IMR-90 (cell line): ENCODE measurements around the gene CFD. TPM values are rescaled to one million over a fixed set of nuclear protein-coding genes. Genes with fewer than 3 reads are reported as not detected.

Experiments used
- ATAC-seq: fragments of 200-7000 bp; cut with Tn5 transposase; 2 replicates; pipeline ENCODE4 v1.9.1; 2020; ENCODE audit warnings: low read depth, mild to moderate bottlenecking, moderate library complexity
- BruUV-seq: library from RNA; stranded (reverse); fragments of 400-500 nt; replicated peaks from 2 replicates; lab custom pipeline; 2021; lab: Mats Ljungman, UMichigan
- CTCF ChIA-PET: fragments of 300-600 bp; formaldehyde crosslinking; extraction: SDS; loops from one replicate; lab custom pipeline; 2021; ENCODE audit warnings: antibody characterized with exemption; lab: Yijun Ruan, JAX
- POLR2A ChIA-PET: fragments of 300-600 bp; sonication (Branson Sonifier 250); formaldehyde crosslinking; loops from one replicate; lab custom pipeline; 2022; ENCODE audit warnings: antibody characterized with exemption; ENCODE audit not compliant: unreplicated experiment; lab: Charles Lee
- DNase-seq: peaks from one replicate; pipeline ENCODE4 v3.0.0; 2013
- H2AFZ ChIP-seq: replicated peaks from 2 replicates; pipeline ENCODE3; 2013; ENCODE audit warnings: low read length, mild to moderate bottlenecking; ENCODE audit not compliant: poor library complexity
- H2AK5ac ChIP-seq: 2 replicates; pipeline ENCODE4 v1.6.1; 2013; ENCODE audit warnings: low read depth, low read length, inconsistent platforms
- H2AK9ac ChIP-seq: replicated peaks from 2 replicates; pipeline ENCODE3; 2013; ENCODE audit warnings: mild to moderate bottlenecking, low read depth, low read length, moderate library complexity; ENCODE audit not compliant: poor library complexity
- H2BK120ac ChIP-seq: 2 replicates; pipeline ENCODE4 v1.6.1; 2013; ENCODE audit warnings: low read depth, low read length, inconsistent platforms
- H2BK15ac ChIP-seq: 3 replicates; pipeline ENCODE4 v1.6.1; 2013; ENCODE audit warnings: low read depth, low read length, inconsistent platforms
- H2BK20ac ChIP-seq: 2 replicates; pipeline ENCODE4 v1.6.1; 2013; ENCODE audit warnings: low read depth, mild to moderate bottlenecking, inconsistent platforms, low read length, moderate library complexity
- H2BK5ac ChIP-seq: 2 replicates; pipeline ENCODE4 v1.6.1; 2013; ENCODE audit warnings: mild to moderate bottlenecking, low read depth, low read length, inconsistent platforms; ENCODE audit not compliant: poor library complexity, severe bottlenecking
- H3K14ac ChIP-seq: replicated peaks from 2 replicates; pipeline ENCODE4 v1.6.1; 2013; ENCODE audit warnings: low read depth, low read length, inconsistent platforms
- H3K18ac ChIP-seq: 2 replicates; pipeline ENCODE4 v1.6.1; 2013; ENCODE audit warnings: low read depth, low read length, control low read depth
- H3K23ac ChIP-seq: 2 replicates; pipeline ENCODE4 v1.6.1; 2013; ENCODE audit warnings: low read depth, low read length, inconsistent platforms
- H3K27ac ChIP-seq: 2 replicates; pipeline ENCODE4 v1.5.1; 2013; ENCODE audit warnings: mild to moderate bottlenecking, control low read depth, low read length; ENCODE audit not compliant: insufficient read depth
- H3K27me3 ChIP-seq: 2 replicates; pipeline ENCODE4 v1.6.1; 2013; ENCODE audit warnings: low read length; ENCODE audit not compliant: control insufficient read depth, insufficient read depth
- H3K36me3 ChIP-seq: 2 replicates; pipeline ENCODE4 v1.6.1; 2013; ENCODE audit warnings: low read length, mixed read lengths; ENCODE audit not compliant: control insufficient read depth, insufficient read depth
- H3K4ac ChIP-seq: 2 replicates; pipeline ENCODE4 v1.6.1; 2013; ENCODE audit warnings: low read depth, low read length, inconsistent platforms
- H3K4me1 ChIP-seq: 2 replicates; pipeline ENCODE4 v1.6.1; 2013; ENCODE audit warnings: low read length, mixed read lengths; ENCODE audit not compliant: control insufficient read depth, insufficient read depth
- H3K4me2 ChIP-seq: 2 replicates; pipeline ENCODE4 v1.6.1; 2013; ENCODE audit warnings: low read depth, mild to moderate bottlenecking, control low read depth, low read length, moderate library complexity
- H3K4me3 ChIP-seq: 2 replicates; pipeline ENCODE4 v1.5.1; 2013; ENCODE audit warnings: low read depth, mild to moderate bottlenecking, control low read depth, low read length, moderate library complexity; ENCODE audit not compliant: insufficient read depth
- H3K56ac ChIP-seq: 2 replicates; pipeline ENCODE4 v1.6.1; 2013; ENCODE audit warnings: low read length, inconsistent platforms; ENCODE audit not compliant: insufficient read depth; ENCODE audit errors: extremely low read depth
- H3K79me1 ChIP-seq, 2 experiments: 2 replicates each; pipeline ENCODE4 v1.6.1; 2013; ENCODE audit warnings: low read length in 2 of 2, inconsistent platforms in 1 of 2, low read depth in 1 of 2
- H3K9ac ChIP-seq: 2 replicates; pipeline ENCODE4 v1.6.1; 2013; ENCODE audit warnings: low read depth, low read length, control low read depth
- H3K9me1 ChIP-seq: 2 replicates; pipeline ENCODE4 v1.6.1; 2013; ENCODE audit warnings: low read length, inconsistent platforms; ENCODE audit not compliant: insufficient read depth
- H3K9me3 ChIP-seq: 2 replicates; pipeline ENCODE4 v1.6.1; 2013; ENCODE audit warnings: low read length; ENCODE audit not compliant: control insufficient read depth, insufficient read depth
- H4K20me1 ChIP-seq: 2 replicates; pipeline ENCODE4 v1.6.1; 2013; ENCODE audit warnings: low read length, inconsistent platforms; ENCODE audit not compliant: insufficient read depth
- H4K5ac ChIP-seq: 2 replicates; pipeline ENCODE4 v1.6.1; 2013; ENCODE audit warnings: mild to moderate bottlenecking, low read depth, low read length, control low read depth
- H4K8ac ChIP-seq, 2 experiments: 2 replicates each; pipeline ENCODE4 v1.6.1; 2013; ENCODE audit warnings: low read depth in 2 of 2, low read length in 2 of 2, control low read depth in 1 of 2, inconsistent platforms in 1 of 2
- H4K91ac ChIP-seq: 2 replicates; pipeline ENCODE4 v1.6.1; 2013; ENCODE audit warnings: low read depth, low read length, inconsistent platforms; ENCODE audit not compliant: insufficient read depth
- BHLHE40 ChIP-seq: fragments of 150-350 bp; IDR thresholded peaks from 2 replicates; pipeline ENCODE4 v1.6.1; 2016; ENCODE audit warnings: mild to moderate bottlenecking, low read depth, low read length
- CEBPB ChIP-seq: IDR thresholded peaks from 2 replicates; pipeline ENCODE4 v1.6.1; 2012; ENCODE audit warnings: low read depth, low read length, improper control_type of control experiment
- CHD1 ChIP-seq: IDR thresholded peaks from 2 replicates; pipeline ENCODE4 v1.6.1; 2012; ENCODE audit warnings: low read depth, low read length, improper control_type of control experiment
- ELK1 ChIP-seq: fragments of 150-350 bp; IDR thresholded peaks from 2 replicates; pipeline ENCODE4 v1.6.1; 2016; ENCODE audit warnings: low read depth, mild to moderate bottlenecking, low read length, moderate library complexity, borderline replicate concordance
- FOS ChIP-seq: fragments of 150-350 bp; IDR thresholded peaks from 2 replicates; pipeline ENCODE4 v1.6.1; 2016; ENCODE audit warnings: low read depth, low read length
- MAFK ChIP-seq: IDR thresholded peaks from 2 replicates; pipeline ENCODE4 v1.6.1; 2012; ENCODE audit warnings: low read depth, low read length, improper control_type of control experiment
- MAZ ChIP-seq: IDR thresholded peaks from 2 replicates; pipeline ENCODE4 v1.6.1; 2012; ENCODE audit warnings: low read depth, mild to moderate bottlenecking, low read length, improper control_type of control experiment, moderate library complexity, borderline replicate concordance
- MXI1 ChIP-seq: IDR thresholded peaks from 2 replicates; pipeline ENCODE4 v1.6.1; 2012; ENCODE audit warnings: low read depth, mild to moderate bottlenecking, low read length, moderate library complexity, borderline replicate concordance
- NFE2L2 ChIP-seq: fragments of 150-350 bp; IDR thresholded peaks from 2 replicates; pipeline ENCODE4 v1.6.1; 2016; ENCODE audit warnings: low read depth, mild to moderate bottlenecking, low read length
- POLR2A ChIP-seq: IDR thresholded peaks from 2 replicates; pipeline ENCODE4 v1.6.1; 2012; ENCODE audit warnings: mild to moderate bottlenecking, low read depth, low read length
- RAD21 ChIP-seq: IDR thresholded peaks from 2 replicates; pipeline ENCODE4 v1.6.1; 2012; ENCODE audit warnings: low read length, improper control_type of control experiment
- RCOR1 ChIP-seq: IDR thresholded peaks from 2 replicates; pipeline ENCODE4 v1.6.1; 2012; ENCODE audit warnings: mild to moderate bottlenecking, low read length, improper control_type of control experiment; ENCODE audit not compliant: insufficient replicate concordance
- SMC3 ChIP-seq: fragments of 150-350 bp; IDR thresholded peaks from 2 replicates; pipeline ENCODE4 v1.6.1; 2016; ENCODE audit warnings: low read depth, mild to moderate bottlenecking, antibody characterized with exemption, low read length, moderate library complexity
- USF2 ChIP-seq: fragments of 150-350 bp; IDR thresholded peaks from 2 replicates; pipeline ENCODE4 v1.6.1; 2017; ENCODE audit warnings: mild to moderate bottlenecking, antibody characterized with exemption, low read length, low read depth
- WGBS, 2 experiments: methylation state at CpG; one replicate each; pipeline versions ENCODE4 v1.1.5 to v1.1.7; 2013; ENCODE audit warnings: missing lambda C conversion rate in 2 of 2; ENCODE audit not compliant: insufficient read length in 1 of 2; ENCODE audit errors: extremely low coverage in 2 of 2; 5-methylcytosine and 5-hydroxymethylcytosine counted together
- dilution Hi-C: fragments of 300-500 bp; cut with HindIII; formaldehyde crosslinking; loops from one replicate; pipeline ENCODE4 v1.14.3; 2018; ENCODE audit warnings: low sequenced_read_pairs; ENCODE audit not compliant: unreplicated experiment
- in situ Hi-C: fragments of 300-500 bp; cut with MboI; formaldehyde crosslinking; loops from 3 replicates; pipeline ENCODE4 v1.14.3; 2019; ENCODE audit warnings: low sequenced_read_pairs, inconsistent platforms, mixed read lengths
- intact Hi-C: fragments of 100-400 bp; cut with micrococcal nuclease; formaldehyde crosslinking; loops from 2 replicates; pipeline ENCODE4 v1.10.0; 2022
- polyA plus RNA-seq, 3 experiments: library from polyadenylated mRNA; depleted of rRNA; stranded (reverse); fragments of >200 nt; gene quantifications; 2 replicates each; pipeline ENCODE4 v1.2.3, GENCODE V29; 2012; ENCODE audit warnings: low replicate concordance in 1 of 3
- total RNA-seq: library from RNA; depleted of rRNA; stranded (reverse); fragments of >200 nt; gene quantifications from 2 replicates; pipeline ENCODE4 v1.2.3, GENCODE V29; 2012
- TF ChIP-seq, protein P1 (sequence below): conservative IDR thresholded peaks from 2 replicates; pipeline ENCODE4 v1.5.1; 2012; ENCODE audit warnings: mild to moderate bottlenecking, low read depth, low read length, improper control_type of control experiment

Gene CFD
- total and polyA plus RNA-seq, 2 of the 4 experiments (the other 2 are of a cell fraction), result 1.4 to 2.8 TPM

DNA sequence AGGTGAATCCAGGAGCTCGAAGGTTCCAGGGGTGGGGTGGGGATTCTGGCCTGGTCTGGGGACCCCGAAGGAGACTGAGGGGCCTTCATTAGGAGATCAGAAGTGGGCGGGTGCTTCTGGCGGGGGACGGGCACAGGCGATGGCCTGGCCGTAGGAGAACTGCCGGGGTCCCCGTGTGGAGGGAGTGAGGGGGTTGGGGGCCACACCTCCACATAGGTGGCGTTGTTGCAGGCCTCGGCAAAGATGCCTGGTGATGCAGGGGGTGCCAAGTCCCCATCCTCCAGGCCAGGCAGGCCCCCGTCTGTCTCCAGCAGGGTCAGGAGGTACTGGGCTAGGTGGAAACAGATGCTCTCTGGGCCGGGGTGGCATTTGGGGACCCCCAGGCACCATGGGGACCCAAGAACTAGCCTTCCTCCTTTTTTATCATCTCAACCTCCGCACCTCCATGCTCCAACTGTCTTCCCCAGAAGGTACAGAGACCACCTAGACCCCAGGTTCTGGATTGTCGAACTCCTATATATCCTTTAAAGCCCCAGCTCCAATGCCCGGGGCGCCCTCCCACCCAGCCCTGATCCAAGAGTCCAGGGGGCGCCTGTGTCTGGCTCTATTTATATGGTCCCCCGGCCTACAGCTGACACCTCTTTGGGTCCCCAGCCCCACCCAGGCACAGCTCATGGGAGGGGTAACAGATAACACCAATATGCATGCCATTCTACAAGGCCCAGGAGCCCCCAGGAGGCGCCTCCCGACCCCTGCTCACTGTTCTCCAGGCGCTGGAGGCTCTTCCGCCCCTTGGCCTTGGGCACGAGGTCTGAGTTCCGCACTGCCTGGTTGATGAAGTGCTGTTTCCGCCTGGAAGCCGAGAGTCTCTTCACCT is 42.0 kb downstream of the CFD start:
- H3K23ac ChIP-seq, result no peak overlapping the region
- no peak overlapping the region for H3K4ac ChIP-seq
- no peak overlapping the region for H2BK5ac ChIP-seq
- H3K9me3 ChIP-seq, result no peaks in the 10 kb centered on the region
- H3K14ac ChIP-seq, result no peak overlapping the region
- POLR2A ChIA-PET, result no interaction called here
- in situ Hi-C loops (no loop called here), intact Hi-C loops (no loop called here), dilution Hi-C loops (no loop called here)
- H3K27me3 ChIP-seq, result no peaks in the 10 kb centered on the region
- no peaks in the 10 kb centered on the region; the same call in 1 of the 2 replicates for H3K9me1 ChIP-seq
- peaks cover 54% of the 10 kb centered on the region for H4K20me1 ChIP-seq
- H2AK5ac ChIP-seq, result no peak overlapping the region
- no peak overlapping the region for H4K5ac ChIP-seq
- no peak overlapping the region for H3K27ac ChIP-seq
- CTCF ChIA-PET, result no interaction called here
- H2BK15ac ChIP-seq, result no peak overlapping the region
- 85% methylated on average over 14 of the region's 27 CpGs; no CpG with 5 or more reads in 1 of the 2 experiments for WGBS, 2 experiments
- no peak overlapping the region for H2BK120ac ChIP-seq
- no peak overlapping the region for H3K56ac ChIP-seq
- H4K91ac ChIP-seq, result no peak overlapping the region
- no peak overlapping the region for H2BK20ac ChIP-seq
- H3K4me1 ChIP-seq, result peaks cover 2% of the 10 kb centered on the region; the same call in 1 of the 2 replicates
- H2AFZ ChIP-seq, result no peak overlapping the region
- peaks cover 12 to 49% of the 10 kb centered on the region in 2 experiments for H3K79me1 ChIP-seq
- H3K18ac ChIP-seq, result no peak overlapping the region
- no TSS peak for BruUV-seq
- no peak overlapping the region for H2AK9ac ChIP-seq
- H3K4me3 ChIP-seq, result no peak overlapping the region
- ATAC-seq, result no peak
- no peak overlapping the region for H4K8ac ChIP-seq
- no peak overlapping the region for H3K4me2 ChIP-seq
- H3K36me3 ChIP-seq, result peaks cover 28% of the 10 kb centered on the region
- H3K9ac ChIP-seq, result no peak overlapping the region
- DNase-seq, result no peak
- TF ChIP-seq, protein P1, sequence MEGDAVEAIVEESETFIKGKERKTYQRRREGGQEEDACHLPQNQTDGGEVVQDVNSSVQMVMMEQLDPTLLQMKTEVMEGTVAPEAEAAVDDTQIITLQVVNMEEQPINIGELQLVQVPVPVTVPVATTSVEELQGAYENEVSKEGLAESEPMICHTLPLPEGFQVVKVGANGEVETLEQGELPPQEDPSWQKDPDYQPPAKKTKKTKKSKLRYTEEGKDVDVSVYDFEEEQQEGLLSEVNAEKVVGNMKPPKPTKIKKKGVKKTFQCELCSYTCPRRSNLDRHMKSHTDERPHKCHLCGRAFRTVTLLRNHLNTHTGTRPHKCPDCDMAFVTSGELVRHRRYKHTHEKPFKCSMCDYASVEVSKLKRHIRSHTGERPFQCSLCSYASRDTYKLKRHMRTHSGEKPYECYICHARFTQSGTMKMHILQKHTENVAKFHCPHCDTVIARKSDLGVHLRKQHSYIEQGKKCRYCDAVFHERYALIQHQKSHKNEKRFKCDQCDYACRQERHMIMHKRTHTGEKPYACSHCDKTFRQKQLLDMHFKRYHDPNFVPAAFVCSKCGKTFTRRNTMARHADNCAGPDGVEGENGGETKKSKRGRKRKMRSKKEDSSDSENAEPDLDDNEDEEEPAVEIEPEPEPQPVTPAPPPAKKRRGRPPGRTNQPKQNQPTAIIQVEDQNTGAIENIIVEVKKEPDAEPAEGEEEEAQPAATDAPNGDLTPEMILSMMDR, result no peak
- TF ChIP-seq MXI1 (no peak), ELK1 (no peak), POLR2A (no peak), CEBPB (no peak), CHD1 (no peak), MAFK (no peak), MAZ (no peak), SMC3 (no peak), FOS (no peak), BHLHE40 (no peak), USF2 (no peak), RCOR1 (no peak), NFE2L2 (no peak), RAD21 (no peak)
